Osteoblast (primary cell): ENCODE results near the gene EVI5. TPM values are rescaled to one million over a fixed set of nuclear protein-coding genes. Genes with fewer than 3 reads are reported as not detected.

Source experiments
- DNase-seq: peaks from one replicate; pipeline ENCODE4 v3.0.0; 2011; ENCODE audit warnings: low spot score, mixed read lengths; ENCODE audit not compliant: insufficient read length; ENCODE audit errors: missing footprints
- H2AFZ ChIP-seq: 2 replicates; pipeline ENCODE4 v1.6.0; 2011; ENCODE audit warnings: mild to moderate bottlenecking, low read length
- H3K27ac ChIP-seq: 2 replicates; pipeline ENCODE4 v1.5.1; 2011; ENCODE audit warnings: mild to moderate bottlenecking, low read depth, low read length, moderate library complexity
- H3K27me3 ChIP-seq: 2 replicates; pipeline ENCODE4 v1.6.0; 2012; ENCODE audit warnings: mild to moderate bottlenecking, control low read depth, inconsistent platforms, low read length, moderate library complexity; ENCODE audit not compliant: insufficient read depth
- H3K36me3 ChIP-seq: 2 replicates; pipeline ENCODE4 v1.5.1; 2011; ENCODE audit warnings: mild to moderate bottlenecking, low read length, control low read depth, moderate library complexity; ENCODE audit not compliant: insufficient read depth
- H3K4me1 ChIP-seq: 2 replicates; pipeline ENCODE4 v1.5.1; 2011; ENCODE audit warnings: mild to moderate bottlenecking, low read length, control low read depth, moderate library complexity; ENCODE audit not compliant: insufficient read depth
- H3K4me2 ChIP-seq: 2 replicates; pipeline ENCODE4 v1.6.0; 2011; ENCODE audit warnings: mild to moderate bottlenecking, low read length; ENCODE audit not compliant: insufficient read depth
- H3K4me3 ChIP-seq: fragments of 200-600 bp; sonication (generic); 3 replicates; pipeline ENCODE4 v1.5.1; 2012; ENCODE audit warnings: mild to moderate bottlenecking, low read length, inconsistent platforms; ENCODE audit not compliant: insufficient read depth
- H3K79me2 ChIP-seq: 2 replicates; pipeline ENCODE4 v1.6.0; 2012; ENCODE audit warnings: mild to moderate bottlenecking, low read length, control low read depth, inconsistent platforms; ENCODE audit not compliant: insufficient read depth
- H3K9me3 ChIP-seq: 2 replicates; pipeline ENCODE4 v1.5.1; 2011; ENCODE audit warnings: low read depth, low read length, control low read depth
- H4K20me1 ChIP-seq: 2 replicates; pipeline ENCODE4 v1.6.0; 2012; ENCODE audit warnings: mild to moderate bottlenecking, low read length, control low read depth; ENCODE audit not compliant: insufficient read depth
- CTCF ChIP-seq: IDR thresholded peaks from 2 replicates; pipeline ENCODE4 v1.5.1; 2011; ENCODE audit warnings: mild to moderate bottlenecking, low read depth, low read length, moderate library complexity; ENCODE audit errors: extremely low read depth
- total RNA-seq: library from RNA; depleted of rRNA; stranded (reverse); fragments of >200 nt; gene quantifications from 2 replicates; pipeline ENCODE4 v1.2.3, GENCODE V29; 2012

The EVI5 gene
- total RNA-seq, 1 donor = 51.8 TPM

- H3K27ac ChIP-seq = no peak overlapping the region
- no peak for TF ChIP-seq CTCF
- H3K4me3 ChIP-seq = no peak overlapping the region
- H3K27me3 ChIP-seq = no peaks in the 10 kb centered on the region
- H4K20me1 ChIP-seq = no peaks in the 10 kb centered on the region
- no peak overlapping the region for H3K4me2 ChIP-seq
- no peaks in the 10 kb centered on the region for H3K9me3 ChIP-seq
- H3K79me2 ChIP-seq = no peaks in the 10 kb centered on the region
- H2AFZ ChIP-seq = no peak overlapping the region
- no peaks in the 10 kb centered on the region for H3K36me3 ChIP-seq
- no peak for DNase-seq
- no peaks in the 10 kb centered on the region for H3K4me1 ChIP-seq
Measured at GRCh38 chr1:92679980-92680379, 104.9 kb downstream of the EVI5 start.

GRCh38 chr1:92663775-92664174 is 121.1 kb downstream of the EVI5 start:
- H4K20me1 ChIP-seq = no peaks in the 10 kb centered on the region
- no peaks in the 10 kb centered on the region for H3K4me1 ChIP-seq
- H3K27me3 ChIP-seq = no peaks in the 10 kb centered on the region
- no peak for DNase-seq
- H3K27ac ChIP-seq = no peak overlapping the region
- peaks cover 4% of the 10 kb centered on the region for H3K36me3 ChIP-seq
- H3K79me2 ChIP-seq = no peaks in the 10 kb centered on the region
- H2AFZ ChIP-seq = no peak overlapping the region
- H3K9me3 ChIP-seq = no peaks in the 10 kb centered on the region
- H3K4me3 ChIP-seq = no peak overlapping the region
- TF ChIP-seq CTCF = no peak
- H3K4me2 ChIP-seq = no peak overlapping the region

- H3K36me3 ChIP-seq = peaks cover 4% of the 10 kb centered on the region
- no peaks in the 10 kb centered on the region for H3K9me3 ChIP-seq
- no peaks in the 10 kb centered on the region for H3K79me2 ChIP-seq
- H3K27me3 ChIP-seq = no peaks in the 10 kb centered on the region
- DNase-seq = no peak
- no peaks in the 10 kb centered on the region for H3K4me1 ChIP-seq
- no peak overlapping the region for H3K4me2 ChIP-seq
- no peak for TF ChIP-seq CTCF
- no peak overlapping the region for H2AFZ ChIP-seq
- H3K27ac ChIP-seq = no peak overlapping the region
- no peak overlapping the region for H3K4me3 ChIP-seq
- H4K20me1 ChIP-seq = no peaks in the 10 kb centered on the region
Measured at GRCh38 chr1:92662048-92662447, 122.9 kb downstream of the EVI5 start.

- Histone ChIP-seq H3K27ac (no peak overlapping the region), H3K4me1 (no peaks in the 10 kb centered on the region), H2AFZ (no peak overlapping the region), H3K9me3 (peaks cover 4% of the 10 kb centered on the region), H3K4me3 (no peak overlapping the region), H4K20me1 (no peaks in the 10 kb centered on the region), H3K79me2 (no peaks in the 10 kb centered on the region), H3K36me3 (peaks cover 3% of the 10 kb centered on the region), H3K4me2 (no peak overlapping the region), H3K27me3 (no peaks in the 10 kb centered on the region)
- no peak for TF ChIP-seq CTCF
- no peak for DNase-seq
Measured at GRCh38 chr1:92657701-92658100, 127.2 kb downstream of the EVI5 start.
